Measurements from ENCODE around the gene ATE1. TPM values are rescaled to one million over a fixed set of nuclear protein-coding genes. Genes with fewer than 3 reads are reported as not detected.
"Not testable (repeated sequence)": the region's sequence is repeated elsewhere in the genome, so short reads cannot be mapped to it uniquely, and the experiment has no call there.

ATE1 gene
- total and polyA plus RNA-seq, 10 of the 15 experiments (the other 5 are each of a cell fraction or from before 2014, with no cell fraction given) = 4.3 to 22.7 (median 15.9) TPM

GRCh38 chr10:121700416-121700815 is 227.4 kb downstream of the ATE1 start (continued):
- TF ChIP-seq ZBTB11 (CRISPR knock-in tag; IDR thresholded peaks at IDR 0.05) = no peak
- TF ChIP-seq SIN3A (IDR thresholded peaks at IDR 0.05; ENCODE audit: low read depth, low read length) = no peak
- TF ChIP-seq CEBPB (IDR thresholded peaks at IDR 0.05; ENCODE audit: borderline replicate concordance in 1 of 2, low read depth in 2 of 2, low read length in 2 of 2) = no peak
- no peak for TF ChIP-seq PML (IDR thresholded peaks at IDR 0.05; ENCODE audit: low read length)
- TF ChIP-seq SMARCA5 (IDR thresholded peaks at IDR 0.05) = no peak
- no peak for TF ChIP-seq IRF4 (IDR thresholded peaks at IDR 0.05; ENCODE audit: low read depth, low read length)
- TF ChIP-seq FOXK2 (IDR thresholded peaks at IDR 0.05) = no peak

GRCh38 chr10:121699703-121700102 is 228.1 kb downstream of the ATE1 start:
- POLR2A ChIA-PET; H3K4me1 ChIP-seq (ENCODE audit: control insufficient read depth, insufficient read depth, low read length); intact Hi-C loops (cut with micrococcal nuclease; ENCODE audit: unreplicated experiment); ATAC-seq; H2AFZ ChIP-seq (ENCODE audit: control insufficient read depth, low read depth, low read length); H3K9ac ChIP-seq (ENCODE audit: control insufficient read depth, insufficient read depth, low read length); H3K4me3 ChIP-seq; H3K36me3 ChIP-seq (ENCODE audit: control insufficient read depth in 2 of 2, insufficient read depth in 2 of 2, low read length in 1 of 2); CTCF ChIA-PET; H3K27ac ChIP-seq (ENCODE audit: control insufficient read depth, insufficient read depth); RAD21 ChIA-PET (ENCODE audit: unreplicated experiment); in situ Hi-C loops (cut with MboI); DNase-seq (ENCODE audit: low read depth, low spot score); H3K79me2 ChIP-seq (ENCODE audit: control insufficient read depth, insufficient read depth, low read length); H3K9me3 ChIP-seq (replicated peaks; ENCODE audit: control insufficient read depth, insufficient read depth, low read length); BruUV-seq (replicated peaks); FAIRE-seq; H4K20me1 ChIP-seq (ENCODE audit: control insufficient read depth, insufficient read depth); H3K4me2 ChIP-seq (ENCODE audit: control insufficient read depth, insufficient read depth); SMC1A ChIA-PET (ENCODE audit: uncharacterized antibody, unreplicated experiment); H3K27me3 ChIP-seq (replicated peaks in 1 of 2; ENCODE audit: control insufficient read depth in 2 of 2, insufficient read depth in 2 of 2, low read length in 1 of 2): not testable (repeated sequence)
- 36% methylated on average over 3 of the region's 3 CpGs for WGBS (ENCODE audit: insufficient coverage, insufficient replicate concordance, low lambda C conversion rate, missing lambda C conversion rate)

All from GM12878 (cell line).